BLaER1 treated with 17β-estradiol and CSF1 and Interleukin-3, amounts not matched to agents 10 nM and 100 nM (cell line): ENCODE data around the gene YIPF3.

ENCODE experiments used
- H3K27ac ChIP-seq, 11 experiments: shearing (Covaris generic); formaldehyde crosslinking; 2 replicates each; pipeline ENCODE4 v1.8.1; 2022
- H3K27me3 ChIP-seq, 11 experiments: shearing (Covaris generic); formaldehyde crosslinking; 2 replicates each; pipeline ENCODE4 v1.8.1; 2022
- H3K36me3 ChIP-seq, 11 experiments: shearing (Covaris generic); formaldehyde crosslinking; 2 replicates each; pipeline ENCODE4 v1.8.1; 2022
- H3K4me1 ChIP-seq, 10 experiments: shearing (Covaris generic); formaldehyde crosslinking; 2 replicates each; pipeline ENCODE4 v1.8.1; 2022
- H3K4me2 ChIP-seq, 11 experiments: shearing (Covaris generic); formaldehyde crosslinking; 2 replicates each; pipeline ENCODE4 v1.8.1; 2022
- H3K4me3 ChIP-seq, 10 experiments: shearing (Covaris generic); formaldehyde crosslinking; 2 replicates each; pipeline ENCODE4 v1.8.1; 2022
- H3K9ac ChIP-seq, 11 experiments: shearing (Covaris generic); formaldehyde crosslinking; 2 replicates each; pipeline ENCODE4 v1.8.1; 2022
- H3K9me3 ChIP-seq, 11 experiments: shearing (Covaris generic); formaldehyde crosslinking; replicated peaks in 1 of 11; 2 replicates each; pipeline ENCODE4 v1.8.1; 2022
- H4K20me1 ChIP-seq, 11 experiments: shearing (Covaris generic); formaldehyde crosslinking; 2 replicates each; pipeline ENCODE4 v1.8.1; 2022
- Cebpa-rat ChIP-seq, 11 experiments: shearing (Covaris generic); IDR thresholded peaks; 2 replicates each; pipeline ENCODE4 v1.8.1; 2022

YIPF3 gene

DNA sequence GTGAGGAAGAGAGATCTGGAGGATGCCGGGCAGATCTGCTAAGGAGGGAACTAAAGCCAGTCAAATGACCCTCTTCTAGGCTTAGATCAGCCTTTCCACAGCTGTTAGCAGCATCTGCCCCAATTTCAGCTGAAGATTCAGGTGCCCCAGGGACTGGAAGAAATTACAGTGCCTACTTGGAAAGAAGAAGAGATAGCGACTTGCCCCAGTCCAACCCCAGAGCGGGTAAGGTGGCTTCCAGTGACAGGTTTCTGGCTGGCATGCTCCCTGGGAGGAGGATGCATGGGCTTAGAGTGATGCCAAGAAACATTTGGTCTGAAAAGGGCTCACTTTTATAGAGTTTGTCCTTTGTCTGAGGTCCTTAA, 38.7 kb downstream of the YIPF3 start:
- peaks cover 28 to 50% (median 37%) of the 10 kb centered on the region in 10 experiments for H3K4me1 ChIP-seq
- H3K27me3 ChIP-seq: no peaks in the 10 kb centered on the region
- no peaks in the 10 kb centered on the region for H3K9me3 ChIP-seq
- H4K20me1 ChIP-seq: peaks cover 0 to 30% (median 12%) of the 10 kb centered on the region in 11 experiments; a peak in 15 of 22 replicates
- H3K9ac ChIP-seq: peak overlapping the region; percentile 80 to 93 (median 86)
- H3K4me3 ChIP-seq: peak overlapping the region; percentile 61 to 80 (median 71)
- peaks cover 0 to 21% (median 7%) of the 10 kb centered on the region in 11 experiments; a peak in 10 of 22 replicates for H3K36me3 ChIP-seq
- peak overlapping the region; percentile 68 to 87 (median 80) for H3K27ac ChIP-seq
- peak overlapping the region; percentile 88 to 98 (median 95) for H3K4me2 ChIP-seq
- TF ChIP-seq Cebpa-rat (IDR thresholded peaks at IDR 0.05): no peak

DNA sequence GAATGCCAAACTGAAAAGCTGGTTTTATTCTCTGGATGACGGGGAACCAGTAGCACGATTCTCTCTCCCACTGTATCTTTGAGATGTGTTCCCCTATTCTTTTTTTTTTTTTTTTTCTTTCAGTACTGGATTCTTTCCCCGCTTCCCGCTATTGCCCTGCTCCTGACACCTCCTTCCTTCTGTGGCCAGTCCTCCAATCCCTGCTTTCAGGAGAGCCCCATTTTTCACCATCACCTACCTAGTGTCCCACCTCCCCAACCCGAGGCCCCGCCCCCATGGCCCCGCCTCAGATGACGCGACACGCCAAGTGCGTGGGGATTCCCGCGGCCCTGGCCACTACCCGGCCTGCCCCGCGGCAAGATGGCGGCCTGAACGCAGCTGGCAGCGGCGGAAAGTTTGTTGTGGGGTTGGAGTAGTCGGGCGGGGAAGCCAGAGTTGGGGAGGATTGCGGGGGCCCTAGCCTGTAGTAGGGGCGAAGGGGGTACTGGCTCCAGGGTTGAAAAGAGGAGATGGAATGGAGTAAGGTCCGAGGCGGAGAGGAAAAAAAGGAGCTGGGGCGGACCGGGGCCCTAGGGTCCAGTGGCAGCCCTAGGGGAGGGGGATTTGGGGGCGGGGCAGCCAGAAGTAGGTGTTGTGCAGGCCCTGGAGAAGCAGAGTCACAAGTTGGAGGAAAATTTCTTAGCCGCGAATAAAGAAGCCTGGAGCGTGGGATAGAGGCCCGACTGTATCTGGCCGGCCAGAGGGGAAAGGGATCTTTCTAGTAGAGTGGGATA, 39.3 kb downstream of the YIPF3 start, which contains the start of gene TJAP1:
Gene TJAP1, plus strand, starts transcription at position 336 of the 773 bp plus-strand sequence. CDS start 21,432 bp downstream, outside the sequence.
- Histone ChIP-seq H3K27ac (peak within 1 kb of the TSS; percentile 68 to 87 (median 80)), H3K9me3 (no peaks in the 10 kb centered on the region), H3K4me1 (peaks cover 28 to 50% (median 37%) of the 10 kb centered on the region in 10 experiments)

DNA sequence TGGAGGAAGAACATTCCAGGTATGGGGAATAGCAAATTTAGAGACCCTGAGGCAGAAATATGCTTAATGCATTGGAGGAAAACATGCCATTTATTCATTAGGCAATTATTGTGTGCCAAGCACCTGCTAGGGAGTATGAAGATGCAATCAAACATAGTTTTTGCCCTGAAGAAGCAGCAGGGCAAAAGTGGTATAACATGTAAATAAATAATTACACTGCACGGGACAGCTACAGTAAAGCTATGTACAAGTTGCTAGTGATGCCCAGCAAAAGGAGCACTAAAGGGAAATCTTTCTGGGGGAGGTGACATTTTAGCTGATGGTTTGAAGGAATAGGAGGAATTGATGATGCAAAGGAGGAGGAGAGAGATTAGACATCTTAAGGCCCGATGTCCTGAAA, 40.0 kb downstream of the YIPF3 start:
- no peak for TF ChIP-seq Cebpa-rat (IDR thresholded peaks at IDR 0.05)
- Histone ChIP-seq H3K36me3 (peaks cover 0 to 15% (median 4%) of the 10 kb centered on the region in 11 experiments; a peak in 3 of 22 replicates), H3K9ac (peak overlapping the region; percentile 80 to 93 (median 86); a peak in 20 of 22 replicates), H3K4me1 (peaks cover 28 to 47% (median 37%) of the 10 kb centered on the region in 10 experiments), H3K4me3 (peak overlapping the region; percentile 61 to 80 (median 71)), H4K20me1 (peaks cover 0 to 19% (median 4%) of the 10 kb centered on the region in 11 experiments; a peak in 11 of 22 replicates), H3K27ac (peak overlapping the region in 6 of 11 experiments; percentile 37 to 87 (median 80); a peak in 7 of 22 replicates), H3K9me3 (no peaks in the 10 kb centered on the region), H3K4me2 (peak overlapping the region; percentile 77 to 98 (median 95)), H3K27me3 (no peaks in the 10 kb centered on the region)

More for the DNA sequence above, 39.3 kb downstream of the YIPF3 start, which contains the start of gene TJAP1:
- H4K20me1 ChIP-seq: peaks cover 0 to 24% (median 9%) of the 10 kb centered on the region in 11 experiments; a peak in 13 of 22 replicates
- no peak for TF ChIP-seq Cebpa-rat (IDR thresholded peaks at IDR 0.05)
- no peaks in the 10 kb centered on the region for H3K27me3 ChIP-seq
- peak within 1 kb of the TSS; percentile 61 to 80 (median 71) for H3K4me3 ChIP-seq
- H3K36me3 ChIP-seq: peaks cover 0 to 18% (median 5%) of the 10 kb centered on the region in 11 experiments; a peak in 6 of 22 replicates
- peak within 1 kb of the TSS; percentile 80 to 93 (median 86) for H3K9ac ChIP-seq
- peak within 1 kb of the TSS; percentile 88 to 98 (median 95) for H3K4me2 ChIP-seq

DNA sequence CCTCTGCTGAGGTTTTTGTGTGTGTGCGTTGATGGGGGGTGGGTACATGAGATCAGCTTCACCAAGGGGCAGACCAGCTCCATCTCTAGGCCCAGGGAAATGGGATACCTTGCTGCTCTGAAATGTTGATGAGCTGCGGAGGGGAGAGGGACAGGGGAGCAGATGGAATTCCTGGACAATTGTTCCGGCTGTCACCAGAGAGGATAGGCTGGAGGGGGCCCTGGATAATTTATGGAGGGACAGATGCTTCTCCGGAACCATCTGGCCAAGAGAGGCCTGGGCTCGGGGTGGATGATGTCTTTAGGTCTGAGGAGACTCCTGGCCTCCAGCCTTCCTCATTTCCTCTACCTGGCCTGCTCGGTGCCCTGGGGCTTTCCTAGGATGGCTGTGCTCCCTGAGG, 41.2 kb downstream of the YIPF3 start:
- Histone ChIP-seq H3K4me2 (no peak overlapping the region), H3K4me1 (peaks cover 27 to 38% (median 34%) of the 10 kb centered on the region in 10 experiments), H3K4me3 (no peak overlapping the region), H3K9me3 (no peaks in the 10 kb centered on the region), H4K20me1 (peaks cover 0 to 7% (median 0%) of the 10 kb centered on the region in 11 experiments; a peak in 6 of 22 replicates), H3K36me3 (peaks cover 0 to 15% (median 3%) of the 10 kb centered on the region in 11 experiments; a peak in 3 of 22 replicates), H3K27me3 (no peaks in the 10 kb centered on the region), H3K9ac (no peak overlapping the region), H3K27ac (no peak overlapping the region)
- no peak for TF ChIP-seq Cebpa-rat (IDR thresholded peaks at IDR 0.05)

DNA sequence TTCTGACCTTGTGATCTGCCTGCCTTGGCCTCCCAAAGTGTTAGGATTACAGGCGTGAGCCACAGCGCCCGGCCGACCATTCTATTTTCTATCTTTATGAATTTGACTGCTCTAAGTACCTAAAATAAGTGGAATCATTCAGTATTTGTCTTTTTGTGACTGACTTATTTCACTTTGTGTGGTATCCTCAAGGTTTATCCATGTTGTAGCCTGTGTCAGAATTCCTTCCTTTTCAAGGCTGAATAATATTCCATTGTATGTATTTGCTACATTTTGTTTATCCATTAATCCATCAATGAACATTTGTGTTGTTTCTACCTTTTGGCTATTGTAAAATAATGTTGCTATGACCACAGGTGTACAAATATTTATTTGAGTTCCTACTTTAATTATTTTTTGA, 44.2 kb downstream of the YIPF3 start:
- no peaks in the 10 kb centered on the region for H4K20me1 ChIP-seq
- H3K27me3 ChIP-seq: no peaks in the 10 kb centered on the region
- H3K9ac ChIP-seq: no peak overlapping the region
- H3K27ac ChIP-seq: no peak overlapping the region
- no peaks in the 10 kb centered on the region for H3K9me3 ChIP-seq
- no peaks in the 10 kb centered on the region for H3K36me3 ChIP-seq
- H3K4me2 ChIP-seq: no peak overlapping the region
- no peak overlapping the region for H3K4me3 ChIP-seq
- TF ChIP-seq Cebpa-rat (IDR thresholded peaks at IDR 0.05): no peak
- peaks cover 0 to 10% (median 7%) of the 10 kb centered on the region in 10 experiments; a peak in 14 of 20 replicates for H3K4me1 ChIP-seq

DNA sequence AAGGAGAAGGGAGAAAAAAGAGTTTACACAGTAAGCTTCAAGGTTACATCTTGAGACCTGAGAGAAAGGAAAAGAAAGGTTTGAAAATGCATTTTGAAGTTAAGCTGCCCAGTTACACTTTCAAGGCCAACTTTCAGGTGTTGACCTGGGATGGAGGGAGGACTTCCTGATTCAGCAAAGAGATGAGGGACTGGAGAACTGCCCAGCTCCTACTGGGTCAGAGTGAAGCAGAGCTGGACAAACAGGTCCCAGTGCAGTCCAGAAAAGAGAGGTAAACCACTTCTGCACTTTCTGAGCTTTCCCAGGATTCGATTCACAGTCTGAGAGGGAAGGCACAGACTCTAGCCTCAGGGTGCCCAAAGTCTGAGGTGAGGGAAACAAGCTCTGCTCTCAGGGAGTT, 45.3 kb downstream of the YIPF3 start:
- Histone ChIP-seq H3K9me3 (no peaks in the 10 kb centered on the region), H3K4me1 (peaks cover 0 to 2% (median 0%) of the 10 kb centered on the region in 10 experiments; a peak in 3 of 20 replicates), H3K27me3 (no peaks in the 10 kb centered on the region), H3K4me2 (no peak overlapping the region), H3K9ac (no peak overlapping the region), H3K4me3 (no peak overlapping the region), H4K20me1 (no peaks in the 10 kb centered on the region), H3K36me3 (no peaks in the 10 kb centered on the region), H3K27ac (no peak overlapping the region)
- no peak for TF ChIP-seq Cebpa-rat (IDR thresholded peaks at IDR 0.05)

DNA sequence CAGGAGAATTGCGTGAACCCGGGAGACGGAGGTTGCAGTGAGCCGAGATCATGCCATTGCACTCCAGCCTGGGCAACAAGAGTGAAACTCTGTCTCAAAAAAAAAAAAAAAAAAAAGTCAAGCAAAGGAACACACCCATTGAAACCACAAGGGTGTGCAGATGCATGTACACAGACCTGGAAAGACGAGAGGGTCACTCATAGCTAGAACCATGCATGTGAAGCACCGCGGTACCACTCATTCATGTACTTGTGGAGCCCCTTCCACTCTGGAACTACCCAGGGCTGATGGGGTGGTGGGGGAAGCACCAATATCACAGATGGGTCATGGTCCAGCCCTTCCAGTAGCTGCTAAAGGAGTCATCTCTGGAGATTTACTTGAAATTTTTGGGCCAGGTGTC, 46.8 kb downstream of the YIPF3 start:
- Histone ChIP-seq H3K27ac (no peak overlapping the region), H4K20me1 (no peaks in the 10 kb centered on the region), H3K4me1 (peaks cover 0 to 6% (median 0%) of the 10 kb centered on the region in 10 experiments; a peak in 5 of 20 replicates), H3K9ac (no peak overlapping the region), H3K27me3 (no peaks in the 10 kb centered on the region), H3K4me3 (no peak overlapping the region), H3K4me2 (no peak overlapping the region), H3K9me3 (no peaks in the 10 kb centered on the region), H3K36me3 (no peaks in the 10 kb centered on the region)
- no peak for TF ChIP-seq Cebpa-rat (IDR thresholded peaks at IDR 0.05)

DNA sequence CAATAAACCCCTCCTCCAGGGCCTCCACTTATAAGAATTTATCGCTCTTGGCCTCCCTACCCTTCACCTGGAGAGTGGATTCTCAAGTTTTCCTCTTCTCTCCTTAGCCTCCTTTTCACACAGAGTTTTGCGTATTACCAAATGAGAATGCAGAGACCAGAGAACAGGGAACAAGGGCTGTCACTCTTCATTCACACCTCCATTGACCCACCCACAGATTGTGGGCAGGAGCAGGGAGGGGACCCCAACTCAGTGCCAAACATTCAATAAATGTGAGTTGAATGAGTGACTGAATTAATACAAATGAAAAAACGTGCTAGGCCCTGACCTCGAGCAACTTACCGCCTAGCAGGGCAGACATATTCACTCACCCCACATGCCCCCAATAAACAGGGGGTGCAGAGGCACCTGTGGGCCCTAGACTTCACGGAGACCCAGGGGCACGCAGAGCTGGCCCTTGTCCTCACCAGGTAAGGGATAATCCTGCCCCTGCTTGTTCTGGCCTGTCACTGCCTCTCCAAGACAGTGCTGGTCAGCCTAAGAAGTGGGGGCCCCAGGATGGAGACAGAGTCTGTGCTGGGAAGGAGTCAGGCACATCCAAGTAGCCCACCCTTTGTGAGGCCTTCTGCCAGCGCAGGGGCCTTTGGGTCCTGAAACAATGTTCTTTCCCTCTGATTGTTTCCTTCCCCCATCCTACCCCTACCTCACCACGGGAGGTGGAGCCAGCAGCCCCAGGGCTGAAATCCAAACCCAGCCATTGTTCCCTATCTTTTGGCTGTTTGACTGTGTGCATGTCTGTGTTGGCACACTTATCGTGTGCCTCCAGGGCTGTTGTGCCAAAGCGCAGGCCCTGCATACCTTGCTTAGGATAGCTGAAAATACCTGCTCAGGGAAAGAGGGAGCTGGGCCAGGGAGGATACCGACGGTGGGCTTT, 47.7 kb downstream of the YIPF3 start:
- Histone ChIP-seq H3K4me1 (peaks cover 0 to 6% (median 0%) of the 10 kb centered on the region in 10 experiments; a peak in 5 of 20 replicates), H3K27ac (no peak overlapping the region), H3K9ac (no peak overlapping the region), H3K36me3 (no peaks in the 10 kb centered on the region), H3K9me3 (no peaks in the 10 kb centered on the region), H3K27me3 (no peaks in the 10 kb centered on the region), H3K4me3 (no peak overlapping the region), H3K4me2 (no peak overlapping the region), H4K20me1 (no peaks in the 10 kb centered on the region)
- no peak for TF ChIP-seq Cebpa-rat (IDR thresholded peaks at IDR 0.05)
